ENCODE measurements around the gene AUTS2. TPM values are rescaled to one million over a fixed set of nuclear protein-coding genes. Genes with fewer than 3 reads are reported as not detected.

AUTS2 gene
- total RNA-seq, 1 donor from 2014 or later = 0.79 TPM

DNA sequence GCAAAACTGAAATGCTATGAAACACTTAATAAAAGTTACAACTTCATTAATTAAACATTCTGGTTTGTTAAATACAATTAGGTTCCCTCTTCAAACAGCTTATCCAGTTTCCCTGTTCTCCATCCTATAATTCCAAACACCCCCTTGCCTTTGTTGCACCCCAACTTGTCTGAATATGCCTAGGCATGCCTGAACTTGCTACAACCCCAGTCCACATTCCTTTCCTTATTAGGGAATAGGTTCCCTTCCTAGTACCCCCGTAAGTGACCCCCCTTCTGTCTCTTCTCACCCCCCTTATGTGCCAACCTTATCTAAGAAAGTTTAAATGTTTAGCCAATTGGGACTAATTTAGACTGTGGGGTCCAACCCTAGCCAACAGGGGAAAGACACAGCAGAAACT lies 1238.0 kb downstream of the AUTS2 start:
- no peak for DNase-seq (ENCODE audit: low read depth in 2 of 2)

DNA sequence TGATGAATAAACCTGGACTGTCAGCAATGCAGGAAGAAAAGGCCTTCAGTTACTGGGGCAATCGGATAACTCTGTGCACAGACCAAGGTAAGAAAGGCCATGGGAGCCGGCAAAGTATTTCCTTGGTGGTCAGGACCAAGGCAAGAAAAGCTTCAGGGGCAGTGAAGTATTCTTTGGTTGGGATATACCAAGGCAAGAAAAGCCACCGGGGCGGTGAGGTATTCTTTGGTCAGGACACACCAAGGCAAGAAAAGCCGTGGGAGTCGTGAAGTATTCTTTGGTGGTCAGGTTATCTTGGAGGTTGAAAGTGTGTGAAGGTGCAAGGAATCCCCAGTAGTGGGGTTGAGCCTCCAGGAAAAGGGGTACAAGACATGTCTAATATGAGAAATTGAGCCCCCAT lies 1238.7 kb downstream of the AUTS2 start:
- DNase-seq (ENCODE audit: low read depth in 2 of 2) = no peak

DNA sequence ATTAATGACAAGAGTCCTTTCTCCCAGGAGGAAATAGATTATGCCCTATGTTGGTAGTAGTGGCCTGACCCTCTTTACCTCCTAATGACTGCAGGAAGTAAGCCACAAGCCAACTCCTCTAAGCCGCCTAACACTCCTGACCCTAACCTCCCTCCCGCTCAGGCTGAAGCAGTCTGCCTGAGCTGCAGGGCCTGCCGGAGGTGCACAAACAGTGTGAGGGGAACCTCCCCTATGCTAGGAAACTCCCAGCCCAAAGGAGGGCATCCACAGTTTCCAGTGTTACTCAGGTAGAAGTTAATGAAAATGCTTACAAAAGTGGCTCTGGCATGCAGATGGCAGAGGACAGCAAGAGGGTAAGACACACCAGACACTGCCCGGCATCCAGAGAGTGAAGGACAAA lies 1239.3 kb downstream of the AUTS2 start:
- DNase-seq (ENCODE audit: low read depth in 2 of 2) = no peak

DNA sequence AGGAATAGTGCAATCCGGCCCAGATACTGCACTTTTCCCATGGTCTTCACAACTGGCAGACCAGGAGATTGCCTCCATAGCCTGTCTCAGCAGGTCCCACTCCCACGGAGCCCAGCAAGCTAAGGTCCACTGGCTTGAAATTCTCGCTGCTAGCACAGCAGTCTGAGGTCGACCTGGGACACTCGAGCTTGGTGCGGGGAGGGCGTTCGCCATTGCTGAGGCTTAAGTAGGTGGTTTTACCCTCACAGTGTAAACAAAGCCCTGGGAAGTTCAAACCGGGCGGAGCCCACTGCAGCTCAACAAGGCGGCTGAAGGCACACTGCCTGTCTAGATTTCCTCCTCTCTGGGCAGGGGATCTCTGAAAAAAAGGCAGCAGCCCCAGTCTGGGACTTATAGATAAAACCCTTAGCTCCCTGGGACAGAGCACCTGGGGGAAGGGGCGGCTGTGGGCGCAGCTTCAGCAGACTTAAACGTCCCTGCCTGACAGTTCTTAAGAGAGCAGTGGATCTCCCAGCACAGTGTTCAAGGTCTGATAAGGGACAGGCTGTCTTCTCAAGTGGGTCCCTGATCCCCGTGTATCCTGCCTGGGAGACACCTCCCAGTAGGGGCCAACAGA lies 1240.1 kb downstream of the AUTS2 start:
- DNase-seq (ENCODE audit: low read depth in 2 of 2) = no peak
